CD14-positive monocyte (primary cell): ENCODE results near the gene PARS2. TPM values are rescaled to one million over a fixed set of nuclear protein-coding genes. Genes with fewer than 3 reads are reported as not detected.

ENCODE experiments used
- DNase-seq, 3 donors: peaks; one replicate each; pipeline ENCODE4 v3.0.0-alpha.2; 2011 to 2022
- H2AFZ ChIP-seq: 2 replicates; pipeline ENCODE4 v1.6.0; 2012; ENCODE audit warnings: mild to moderate bottlenecking, low read depth, low read length, inconsistent platforms; ENCODE audit not compliant: insufficient read depth, poor library complexity, severe bottlenecking
- H3K27ac ChIP-seq, 2 donors: 1 replicate in 1 of 2; 2 replicates in 1 of 2; pipeline ENCODE4 v1.5.1; 2012 to 2013; ENCODE audit warnings: low read length in 2 of 2, control low read depth in 1 of 2, inconsistent platforms in 1 of 2, low read depth in 1 of 2, mild to moderate bottlenecking in 1 of 2
- H3K27me3 ChIP-seq, 2 donors: one replicate each; pipeline versions ENCODE4 v1.6.0 to v1.6.1; 2011 to 2013; ENCODE audit warnings: low read length in 2 of 2; ENCODE audit not compliant: control insufficient read depth in 2 of 2, insufficient read depth in 2 of 2
- H3K36me3 ChIP-seq, 2 donors: replicated peaks in 1 of 2; 1 replicate in 1 of 2; 2 replicates in 1 of 2; pipeline versions ENCODE4 v1.5.1 to v1.6.1; 2012 to 2013; ENCODE audit warnings: low read length in 2 of 2, control low read depth in 1 of 2, inconsistent platforms in 1 of 2, mild to moderate bottlenecking in 1 of 2; ENCODE audit not compliant: insufficient read depth in 2 of 2, control insufficient read depth in 1 of 2
- H3K4me1 ChIP-seq, 2 donors: 1 replicate in 1 of 2; 2 replicates in 1 of 2; pipeline versions ENCODE4 v1.5.1 to v1.6.1; 2012 to 2013; ENCODE audit warnings: low read length in 2 of 2, control low read depth in 1 of 2, inconsistent platforms in 1 of 2, mild to moderate bottlenecking in 1 of 2, moderate library complexity in 1 of 2; ENCODE audit not compliant: insufficient read depth in 2 of 2, control insufficient read depth in 1 of 2
- H3K4me2 ChIP-seq: replicated peaks from 2 replicates; pipeline ENCODE3; 2012; ENCODE audit warnings: low read length, moderate library complexity, mild to moderate bottlenecking; ENCODE audit not compliant: poor library complexity, severe bottlenecking; ENCODE audit errors: extremely low read depth
- H3K4me3 ChIP-seq, 3 experiments: fragments of 200-600 bp in 1 of 3; sonication (generic) in 1 of 3; replicated peaks in 1 of 3; 1 replicate in 2 of 3; 2 replicates in 1 of 3; pipeline ENCODE4 v1.5.1; 2011 to 2013; ENCODE audit warnings: low read length in 3 of 3, mild to moderate bottlenecking in 3 of 3, control low read depth in 2 of 3, low read depth in 2 of 3, inconsistent platforms in 1 of 3, moderate library complexity in 1 of 3
- H3K79me2 ChIP-seq: 2 replicates; pipeline ENCODE4 v1.6.0; 2012; ENCODE audit warnings: mild to moderate bottlenecking, control low read depth, inconsistent platforms, low read length, moderate library complexity; ENCODE audit not compliant: insufficient read depth
- H3K9ac ChIP-seq: 2 replicates; pipeline ENCODE4 v1.6.0; 2017; ENCODE audit warnings: low read length, mild to moderate bottlenecking; ENCODE audit not compliant: insufficient read depth, poor library complexity, severe bottlenecking
- H3K9me3 ChIP-seq, 2 donors: replicated peaks in 1 of 2; 1 replicate in 1 of 2; 2 replicates in 1 of 2; pipeline versions ENCODE4 v1.5.1 to v1.6.1; 2012 to 2013; ENCODE audit warnings: low read length in 2 of 2, control low read depth in 1 of 2; ENCODE audit not compliant: control insufficient read depth in 1 of 2, insufficient read depth in 1 of 2
- H4K20me1 ChIP-seq: 2 replicates; pipeline ENCODE4 v1.6.0; 2012; ENCODE audit warnings: mild to moderate bottlenecking, low read length, control low read depth, moderate library complexity; ENCODE audit not compliant: insufficient read depth
- H3K27ac Mint-ChIP-seq, 7 donors: one replicate each; pipeline ENCODE4 v1.8.0; 2020; ENCODE audit warnings: mild to moderate bottlenecking in 7 of 7, mixed read lengths in 7 of 7, moderate library complexity in 6 of 7, inconsistent platforms in 2 of 7
- H3K27me3 Mint-ChIP-seq, 3 donors: one replicate each; pipeline ENCODE4 v1.8.0; 2021 to 2022; ENCODE audit warnings: low read depth in 3 of 3, mild to moderate bottlenecking in 3 of 3, mixed read lengths in 3 of 3, moderate library complexity in 3 of 3, inconsistent platforms in 1 of 3
- H3K36me3 Mint-ChIP-seq, 2 donors: one replicate each; pipeline ENCODE4 v1.8.0; 2020; ENCODE audit warnings: mixed read lengths in 2 of 2, inconsistent platforms in 1 of 2, mild to moderate bottlenecking in 1 of 2
- H3K4me1 Mint-ChIP-seq: one replicate; pipeline ENCODE4 v1.8.0; 2020; ENCODE audit warnings: mild to moderate bottlenecking, mixed read lengths
- H3K4me3 Mint-ChIP-seq, 2 donors: one replicate each; pipeline ENCODE4 v1.8.0; 2020; ENCODE audit warnings: mild to moderate bottlenecking in 2 of 2, mixed read lengths in 2 of 2, moderate library complexity in 1 of 2
- H3K9me3 Mint-ChIP-seq, 7 donors: one replicate each; pipeline ENCODE4 v1.8.0; 2020 to 2022; ENCODE audit warnings: mixed read lengths in 7 of 7, mild to moderate bottlenecking in 6 of 7, moderate library complexity in 6 of 7, inconsistent platforms in 2 of 7
- CTCF ChIP-seq: fragments of 200-600 bp; IDR thresholded peaks from one replicate; pipeline ENCODE4 v1.8.0; 2022; ENCODE audit warnings: antibody characterized with exemption, mild to moderate bottlenecking
- intact Hi-C, 2 donors: fragments of 100-400 bp; cut with micrococcal nuclease; formaldehyde crosslinking; loops; one replicate each; pipeline versions ENCODE4 v1.15.0 to v1.15.1; 2023
- polyA plus RNA-seq, 3 donors: library from polyadenylated mRNA; depleted of rRNA in 1 of 3; unstranded in 2 of 3; stranded (reverse) in 1 of 3; fragments of 300-500 nt in 2 of 3; fragments of >200 nt in 1 of 3; fragmentation: Illumina TruSeq in 2 of 3; gene quantifications; 1 replicate in 2 of 3; 2 replicates in 1 of 3; pipeline ENCODE4 v1.2.3, GENCODE V29; 2012 to 2021

The PARS2 gene
- polyA plus RNA-seq, 3 donors, result 0.73 to 1.2 (median 0.92) TPM

- H3K9ac ChIP-seq, result no peak overlapping the region
- H3K9me3 ChIP-seq, result no peaks in the 10 kb centered on the region
- H3K9me3 Mint-ChIP-seq, result peaks cover 0 to 4% (median 0%) of the 10 kb centered on the region in 7 donors
- peaks cover 80 to 81% of the 10 kb centered on the region in 2 donors for H3K36me3 Mint-ChIP-seq
- H3K36me3 ChIP-seq, result peaks cover 83 to 99% of the 10 kb centered on the region in 2 donors
- no peaks in the 10 kb centered on the region for H3K79me2 ChIP-seq
- H3K4me1 ChIP-seq, result no peaks in the 10 kb centered on the region
- no peak for TF ChIP-seq CTCF
- H3K4me2 ChIP-seq, result no peak overlapping the region
- H3K4me1 Mint-ChIP-seq, result no peaks in the 10 kb centered on the region
- no peaks in the 10 kb centered on the region for H3K27me3 Mint-ChIP-seq
- no peak overlapping the region for H3K27ac ChIP-seq
- H4K20me1 ChIP-seq, result no peaks in the 10 kb centered on the region
- no peaks in the 10 kb centered on the region for H3K27me3 ChIP-seq
- no peak overlapping the region for H3K4me3 Mint-ChIP-seq
- no peak overlapping the region for H3K27ac Mint-ChIP-seq
- H2AFZ ChIP-seq, result no peak overlapping the region
- intact Hi-C loops, result no loop called here
- no peak for DNase-seq
- no peak overlapping the region for H3K4me3 ChIP-seq
Observed at GRCh38 chr1:54723985-54724384, 40.3 kb downstream of the PARS2 start.

GRCh38 chr1:54721719-54722118 is 42.6 kb downstream of the PARS2 start:
- Histone ChIP-seq H3K79me2 (peaks cover 6% of the 10 kb centered on the region), H2AFZ (no peak overlapping the region), H3K4me3 (no peak overlapping the region), H3K4me2 (no peak overlapping the region), H4K20me1 (no peaks in the 10 kb centered on the region), H3K27ac (no peak overlapping the region), H3K9ac (no peak overlapping the region), H3K36me3 (peaks cover 73 to 92% of the 10 kb centered on the region in 2 donors), H3K9me3 (no peaks in the 10 kb centered on the region), H3K27me3 (no peaks in the 10 kb centered on the region), H3K4me1 (peaks cover 2 to 3% of the 10 kb centered on the region in 2 donors)
- Mint-ChIP-seq H3K36me3 (peaks cover 70 to 74% of the 10 kb centered on the region in 2 donors), H3K27ac (no peak overlapping the region), H3K9me3 (peaks cover 0 to 4% (median 0%) of the 10 kb centered on the region in 7 donors), H3K4me3 (no peak overlapping the region), H3K4me1 (peaks cover 6% of the 10 kb centered on the region), H3K27me3 (no peaks in the 10 kb centered on the region)
- intact Hi-C loops, result no loop called here
- no peak for TF ChIP-seq CTCF
- DNase-seq, result no peak
